ENCODE measurements around the gene MYO5A.

GRCh38 chr15:52566889-52567288, 38.2 kb upstream of the MYO5A start:
- TF ChIP-seq, protein P1, sequence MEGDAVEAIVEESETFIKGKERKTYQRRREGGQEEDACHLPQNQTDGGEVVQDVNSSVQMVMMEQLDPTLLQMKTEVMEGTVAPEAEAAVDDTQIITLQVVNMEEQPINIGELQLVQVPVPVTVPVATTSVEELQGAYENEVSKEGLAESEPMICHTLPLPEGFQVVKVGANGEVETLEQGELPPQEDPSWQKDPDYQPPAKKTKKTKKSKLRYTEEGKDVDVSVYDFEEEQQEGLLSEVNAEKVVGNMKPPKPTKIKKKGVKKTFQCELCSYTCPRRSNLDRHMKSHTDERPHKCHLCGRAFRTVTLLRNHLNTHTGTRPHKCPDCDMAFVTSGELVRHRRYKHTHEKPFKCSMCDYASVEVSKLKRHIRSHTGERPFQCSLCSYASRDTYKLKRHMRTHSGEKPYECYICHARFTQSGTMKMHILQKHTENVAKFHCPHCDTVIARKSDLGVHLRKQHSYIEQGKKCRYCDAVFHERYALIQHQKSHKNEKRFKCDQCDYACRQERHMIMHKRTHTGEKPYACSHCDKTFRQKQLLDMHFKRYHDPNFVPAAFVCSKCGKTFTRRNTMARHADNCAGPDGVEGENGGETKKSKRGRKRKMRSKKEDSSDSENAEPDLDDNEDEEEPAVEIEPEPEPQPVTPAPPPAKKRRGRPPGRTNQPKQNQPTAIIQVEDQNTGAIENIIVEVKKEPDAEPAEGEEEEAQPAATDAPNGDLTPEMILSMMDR (IDR thresholded peaks at IDR 0.05): no peak
- TF ChIP-seq POLR2A (IDR thresholded peaks at IDR 0.05): no peak

Measured in Peyer's patch (tissue), 4 donors.